K562 (cell line): ENCODE data around the gene ST7. TPM values are rescaled to one million over a fixed set of nuclear protein-coding genes. Genes with fewer than 3 reads are reported as not detected.

Experiments used
- ETV5 ChIP-seq: sonication (generic); formaldehyde crosslinking; IDR thresholded peaks from 2 replicates; pipeline ENCODE4 v1.4.0; 2020; ENCODE audit warnings: low read depth, mild to moderate bottlenecking, missing genetic modification reagents
- KHSRP ChIP-seq: fragments of 450-650 bp; IDR thresholded peaks from 2 replicates; pipeline ENCODE4 v1.6.1; 2017
- PHB2 ChIP-seq: fragments of 450-650 bp; IDR thresholded peaks from 2 replicates; pipeline ENCODE4 v1.6.1; 2017; ENCODE audit warnings: low read depth
- PKNOX1 ChIP-seq: fragments of 450-650 bp; IDR thresholded peaks from 2 replicates; pipeline ENCODE4 v1.6.1; 2016
- POLR3G ChIP-seq: IDR thresholded peaks from 2 replicates; pipeline ENCODE4 v1.6.1; 2011; ENCODE audit not compliant: insufficient read length, insufficient replicate concordance; ENCODE audit errors: extremely low read depth
- PURB ChIP-seq: sonication (generic); formaldehyde crosslinking; IDR thresholded peaks from 2 replicates; pipeline ENCODE4 v1.9.0; 2021; ENCODE audit warnings: low read depth, mild to moderate bottlenecking, missing genetic modification reagents
- SMARCA4 ChIP-seq: fragments of 450-650 bp; IDR thresholded peaks from 2 replicates; pipeline ENCODE4 v1.6.1; 2016
- ZNF282 ChIP-seq: sonication (generic); formaldehyde crosslinking; IDR thresholded peaks from 2 replicates; pipeline ENCODE4 v1.8.1; 2023; ENCODE audit warnings: missing genetic modification reagents
- ZNF444 ChIP-seq: fragments of 250-450 bp; sonication (Bioruptor Pico); IDR thresholded peaks from 2 replicates; pipeline ENCODE4 v1.4.0; 2020; ENCODE audit warnings: mild to moderate bottlenecking, moderate library complexity
- ZNF695 ChIP-seq: fragments of 450-650 bp; formaldehyde crosslinking; IDR thresholded peaks from 2 replicates; pipeline ENCODE4 v1.4.0; 2020; ENCODE audit warnings: mild to moderate bottlenecking, moderate library complexity
- polyA plus RNA-seq, 8 experiments: library from polyadenylated mRNA; depleted of rRNA in 4 of 8; stranded (reverse) in 5 of 8; unstranded in 3 of 8; fragments of >200 nt; fragmentation: Nextera tagmentation in 2 of 8; fragmentation: Illumina TruSeq in 1 of 8; extraction: Ambion mirVana in 2 of 8; extraction: Trizol in 1 of 8; gene quantifications; 2 replicates each; pipeline versions ENCODE4 v1.2.1 to v1.2.3, GENCODE V29; 2011 to 2014; ENCODE audit warnings: inconsistent platforms in 1 of 8, missing spikeins in 1 of 8
- total RNA-seq, 7 experiments: library from RNA; depleted of rRNA in 6 of 7; stranded (reverse); fragments of >200 nt in 6 of 7; fragmentation: Illumina TruSeq in 2 of 7; extraction: Trizol in 2 of 7; gene quantifications; 2 replicates each; pipeline versions ENCODE4 v1.2.1 to v1.2.3, GENCODE V29; 2011 to 2021; ENCODE audit warnings: low replicate concordance in 1 of 7
- TF ChIP-seq, protein P1 (sequence below): fragments of 250-450 bp; sonication (Bioruptor Pico); IDR thresholded peaks from 2 replicates; pipeline ENCODE4 v1.8.0; 2022; ENCODE audit warnings: inconsistent platforms, mild to moderate bottlenecking, moderate library complexity, borderline replicate concordance
- TF ChIP-seq, protein P2 (sequence below): sonication (generic); formaldehyde crosslinking; IDR thresholded peaks from 2 replicates; pipeline ENCODE4 v1.8.0; 2022; ENCODE audit warnings: missing genetic modification reagents, mild to moderate bottlenecking, moderate library complexity, borderline replicate concordance
- TF ChIP-seq, protein P3 (sequence below): fragments of 450-650 bp; IDR thresholded peaks from 2 replicates; pipeline ENCODE4 v1.7.0; 2016; ENCODE audit warnings: borderline replicate concordance
- TF ChIP-seq, protein P4 (sequence below): fragments of 250-450 bp; sonication (Bioruptor Pico); IDR thresholded peaks from 2 replicates; pipeline ENCODE4 v1.5.0; 2020; ENCODE audit warnings: mild to moderate bottlenecking, borderline replicate concordance
- TF ChIP-seq, protein P5 (sequence below): fragments of 450-650 bp; formaldehyde crosslinking; IDR thresholded peaks from 2 replicates; pipeline ENCODE4 v1.4.0; 2020; ENCODE audit warnings: mild to moderate bottlenecking, mixed read lengths
- TF ChIP-seq, protein P6 (sequence below): fragments of 450-650 bp; IDR thresholded peaks from one replicate; pipeline ENCODE4 v1.6.1; 2018; ENCODE audit warnings: mild to moderate bottlenecking, moderate library complexity; ENCODE audit not compliant: partially characterized antibody

The ST7 gene
- total and polyA plus RNA-seq, 9 of the 15 experiments (the other 6 are each of a cell fraction or from before 2014, with no cell fraction given) = 23.9 to 56.3 (median 36.9) TPM

DNA sequence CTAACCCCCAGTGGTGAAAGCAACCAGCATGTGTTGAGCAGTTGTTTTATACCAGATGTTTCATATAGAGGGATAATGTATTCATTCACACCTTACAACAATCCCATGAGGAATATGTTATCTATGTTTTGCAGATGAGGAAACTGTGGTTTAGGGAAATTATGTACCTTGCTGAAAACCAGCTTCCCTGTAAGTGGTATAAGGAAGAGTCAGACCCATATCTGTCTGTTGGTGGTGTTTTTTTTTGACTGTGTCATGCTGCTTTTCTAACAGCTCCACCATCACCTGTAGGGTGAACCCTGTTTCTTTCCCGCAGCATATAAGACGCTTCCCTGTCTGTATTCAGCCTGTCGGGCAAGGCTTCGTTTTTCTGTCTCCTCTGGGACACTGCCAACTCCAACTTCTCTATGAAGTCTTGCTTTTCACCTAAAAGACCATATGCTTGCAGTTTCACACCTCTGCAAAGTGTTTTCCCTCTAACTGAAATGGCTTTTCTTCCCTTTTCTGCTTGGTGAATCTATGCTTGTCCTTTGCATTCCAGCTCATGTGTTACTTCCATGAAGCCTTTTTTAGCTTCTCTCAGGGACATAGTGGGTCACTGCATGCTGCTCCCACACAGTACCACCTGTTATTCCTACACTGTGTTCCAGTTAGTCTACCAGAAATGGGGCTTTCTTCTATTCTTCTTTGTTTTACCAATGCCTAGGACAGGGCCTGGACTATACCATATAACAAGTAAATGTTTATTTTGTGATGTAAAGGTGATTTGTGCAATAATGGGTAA is 92.8 kb downstream of the ST7 start (continued):
- TF ChIP-seq, protein P1, sequence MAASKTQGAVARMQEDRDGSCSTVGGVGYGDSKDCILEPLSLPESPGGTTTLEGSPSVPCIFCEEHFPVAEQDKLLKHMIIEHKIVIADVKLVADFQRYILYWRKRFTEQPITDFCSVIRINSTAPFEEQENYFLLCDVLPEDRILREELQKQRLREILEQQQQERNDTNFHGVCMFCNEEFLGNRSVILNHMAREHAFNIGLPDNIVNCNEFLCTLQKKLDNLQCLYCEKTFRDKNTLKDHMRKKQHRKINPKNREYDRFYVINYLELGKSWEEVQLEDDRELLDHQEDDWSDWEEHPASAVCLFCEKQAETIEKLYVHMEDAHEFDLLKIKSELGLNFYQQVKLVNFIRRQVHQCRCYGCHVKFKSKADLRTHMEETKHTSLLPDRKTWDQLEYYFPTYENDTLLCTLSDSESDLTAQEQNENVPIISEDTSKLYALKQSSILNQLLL = no peak
- TF ChIP-seq PHB2 (no peak), KHSRP (no peak), PURB (CRISPR knock-in tag) (no peak), ZNF695 (no peak), ETV5 (0 out of 2 replicates have a peak, but pooled peaks have one; percentile 48), SMARCA4 (peak; percentile 59; the same call in 1 of the 2 replicates), ZNF444 (no peak), PKNOX1 (no peak), ZNF282 (CRISPR knock-in tag) (no peak), POLR3G (no peak)
- TF ChIP-seq, protein P2, sequence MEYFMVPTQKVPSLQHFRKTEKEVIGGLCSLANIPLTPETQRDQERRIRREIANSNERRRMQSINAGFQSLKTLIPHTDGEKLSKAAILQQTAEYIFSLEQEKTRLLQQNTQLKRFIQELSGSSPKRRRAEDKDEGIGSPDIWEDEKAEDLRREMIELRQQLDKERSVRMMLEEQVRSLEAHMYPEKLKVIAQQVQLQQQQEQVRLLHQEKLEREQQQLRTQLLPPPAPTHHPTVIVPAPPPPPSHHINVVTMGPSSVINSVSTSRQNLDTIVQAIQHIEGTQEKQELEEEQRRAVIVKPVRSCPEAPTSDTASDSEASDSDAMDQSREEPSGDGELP = no peak
- TF ChIP-seq, protein P3, sequence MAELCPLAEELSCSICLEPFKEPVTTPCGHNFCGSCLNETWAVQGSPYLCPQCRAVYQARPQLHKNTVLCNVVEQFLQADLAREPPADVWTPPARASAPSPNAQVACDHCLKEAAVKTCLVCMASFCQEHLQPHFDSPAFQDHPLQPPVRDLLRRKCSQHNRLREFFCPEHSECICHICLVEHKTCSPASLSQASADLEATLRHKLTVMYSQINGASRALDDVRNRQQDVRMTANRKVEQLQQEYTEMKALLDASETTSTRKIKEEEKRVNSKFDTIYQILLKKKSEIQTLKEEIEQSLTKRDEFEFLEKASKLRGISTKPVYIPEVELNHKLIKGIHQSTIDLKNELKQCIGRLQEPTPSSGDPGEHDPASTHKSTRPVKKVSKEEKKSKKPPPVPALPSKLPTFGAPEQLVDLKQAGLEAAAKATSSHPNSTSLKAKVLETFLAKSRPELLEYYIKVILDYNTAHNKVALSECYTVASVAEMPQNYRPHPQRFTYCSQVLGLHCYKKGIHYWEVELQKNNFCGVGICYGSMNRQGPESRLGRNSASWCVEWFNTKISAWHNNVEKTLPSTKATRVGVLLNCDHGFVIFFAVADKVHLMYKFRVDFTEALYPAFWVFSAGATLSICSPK = no peak
- TF ChIP-seq, protein P4, sequence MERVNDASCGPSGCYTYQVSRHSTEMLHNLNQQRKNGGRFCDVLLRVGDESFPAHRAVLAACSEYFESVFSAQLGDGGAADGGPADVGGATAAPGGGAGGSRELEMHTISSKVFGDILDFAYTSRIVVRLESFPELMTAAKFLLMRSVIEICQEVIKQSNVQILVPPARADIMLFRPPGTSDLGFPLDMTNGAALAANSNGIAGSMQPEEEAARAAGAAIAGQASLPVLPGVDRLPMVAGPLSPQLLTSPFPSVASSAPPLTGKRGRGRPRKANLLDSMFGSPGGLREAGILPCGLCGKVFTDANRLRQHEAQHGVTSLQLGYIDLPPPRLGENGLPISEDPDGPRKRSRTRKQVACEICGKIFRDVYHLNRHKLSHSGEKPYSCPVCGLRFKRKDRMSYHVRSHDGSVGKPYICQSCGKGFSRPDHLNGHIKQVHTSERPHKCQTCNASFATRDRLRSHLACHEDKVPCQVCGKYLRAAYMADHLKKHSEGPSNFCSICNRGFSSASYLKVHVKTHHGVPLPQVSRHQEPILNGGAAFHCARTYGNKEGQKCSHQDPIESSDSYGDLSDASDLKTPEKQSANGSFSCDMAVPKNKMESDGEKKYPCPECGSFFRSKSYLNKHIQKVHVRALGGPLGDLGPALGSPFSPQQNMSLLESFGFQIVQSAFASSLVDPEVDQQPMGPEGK (CRISPR knock-in tag) = no peak
- TF ChIP-seq, protein P5, sequence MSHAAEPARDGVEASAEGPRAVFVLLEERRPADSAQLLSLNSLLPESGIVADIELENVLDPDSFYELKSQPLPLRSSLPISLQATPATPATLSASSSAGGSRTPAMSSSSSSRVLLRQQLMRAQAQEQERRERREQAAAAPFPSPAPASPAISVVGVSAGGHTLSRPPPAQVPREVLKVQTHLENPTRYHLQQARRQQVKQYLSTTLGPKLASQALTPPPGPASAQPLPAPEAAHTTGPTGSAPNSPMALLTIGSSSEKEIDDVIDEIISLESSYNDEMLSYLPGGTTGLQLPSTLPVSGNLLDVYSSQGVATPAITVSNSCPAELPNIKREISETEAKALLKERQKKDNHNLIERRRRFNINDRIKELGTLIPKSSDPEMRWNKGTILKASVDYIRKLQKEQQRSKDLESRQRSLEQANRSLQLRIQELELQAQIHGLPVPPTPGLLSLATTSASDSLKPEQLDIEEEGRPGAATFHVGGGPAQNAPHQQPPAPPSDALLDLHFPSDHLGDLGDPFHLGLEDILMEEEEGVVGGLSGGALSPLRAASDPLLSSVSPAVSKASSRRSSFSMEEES (CRISPR knock-in tag) = no peak
- TF ChIP-seq, protein P6, sequence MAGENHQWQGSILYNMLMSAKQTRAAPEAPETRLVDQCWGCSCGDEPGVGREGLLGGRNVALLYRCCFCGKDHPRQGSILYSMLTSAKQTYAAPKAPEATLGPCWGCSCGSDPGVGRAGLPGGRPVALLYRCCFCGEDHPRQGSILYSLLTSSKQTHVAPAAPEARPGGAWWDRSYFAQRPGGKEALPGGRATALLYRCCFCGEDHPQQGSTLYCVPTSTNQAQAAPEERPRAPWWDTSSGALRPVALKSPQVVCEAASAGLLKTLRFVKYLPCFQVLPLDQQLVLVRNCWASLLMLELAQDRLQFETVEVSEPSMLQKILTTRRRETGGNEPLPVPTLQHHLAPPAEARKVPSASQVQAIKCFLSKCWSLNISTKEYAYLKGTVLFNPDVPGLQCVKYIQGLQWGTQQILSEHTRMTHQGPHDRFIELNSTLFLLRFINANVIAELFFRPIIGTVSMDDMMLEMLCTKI = no peak
